Measurements from ENCODE around the gene SLC22A23. TPM values are rescaled to one million over a fixed set of nuclear protein-coding genes. Genes with fewer than 3 reads are reported as not detected.

The SLC22A23 gene
- total RNA-seq, 1 experiment from 2014 or later: 6.8 TPM

DNA sequence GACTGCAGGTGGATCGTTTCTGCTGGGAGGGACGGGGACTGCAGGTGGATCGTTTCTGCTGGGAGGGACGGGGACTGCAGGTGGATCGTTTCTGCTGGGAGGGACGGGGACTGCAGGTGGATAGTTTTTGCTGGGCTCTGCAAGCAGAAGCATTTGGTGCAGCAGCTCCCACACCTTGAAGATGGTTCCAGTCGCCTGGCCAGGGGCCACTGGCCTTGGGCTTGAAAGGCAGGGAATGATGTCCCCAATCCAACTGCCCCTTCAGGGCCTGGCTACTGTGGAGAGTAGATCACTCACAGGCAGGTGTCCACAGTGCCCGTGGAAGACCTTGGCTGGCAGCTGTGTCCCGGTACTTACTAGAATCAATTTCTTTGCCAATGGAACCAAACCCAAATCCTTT lies 129.9 kb downstream of the SLC22A23 start:
- H2BK12ac ChIP-seq (ENCODE audit: insufficient read length, low read depth, low read length): no peak overlapping the region
- H2AFZ ChIP-seq (ENCODE audit: low read length): no peak overlapping the region
- H3K56ac ChIP-seq (ENCODE audit: insufficient read length, low read depth, low read length): no peak overlapping the region
- Mint-ChIP-seq H3K27ac (peak overlapping the region in 1 of 3 experiments; percentile 59; a peak in 2 of 7 replicates), H3K36me3 (ENCODE audit: insufficient read depth in 1 of 3, low read depth in 3 of 3) (peaks cover 0 to 10% (median 0%) of the 10 kb centered on the region in 3 experiments; a peak in 3 of 7 replicates), H3K9me3 (no peaks in the 10 kb centered on the region), H3K27me3 (ENCODE audit: low read depth) (no peaks in the 10 kb centered on the region), H3K4me1 (peaks cover 33 to 43% of the 10 kb centered on the region in 2 experiments), H3K4me3 (no peak overlapping the region)
- H3K79me2 ChIP-seq (ENCODE audit: insufficient read depth, low read length): no peaks in the 10 kb centered on the region; the same call in 1 of the 2 replicates
- H3K27me3 ChIP-seq (ENCODE audit: insufficient read depth, low read length): no peaks in the 10 kb centered on the region
- H3K27ac ChIP-seq (ENCODE audit: insufficient read length, low read depth, low read length): no peak overlapping the region
- H2AK5ac ChIP-seq (ENCODE audit: insufficient read length, low read length): no peak overlapping the region
- H2BK20ac ChIP-seq (ENCODE audit: low read depth, low read length, poor library complexity, severe bottlenecking): no peak overlapping the region
- H3K23me2 ChIP-seq (ENCODE audit: insufficient read length, low read depth, low read length, poor library complexity, severe bottlenecking): no peaks in the 10 kb centered on the region
- H3T11ph ChIP-seq (ENCODE audit: low read length): no peak overlapping the region
- no peak overlapping the region for H3K18ac ChIP-seq (ENCODE audit: insufficient read length, low read depth, low read length)
- TF ChIP-seq, protein P1, sequence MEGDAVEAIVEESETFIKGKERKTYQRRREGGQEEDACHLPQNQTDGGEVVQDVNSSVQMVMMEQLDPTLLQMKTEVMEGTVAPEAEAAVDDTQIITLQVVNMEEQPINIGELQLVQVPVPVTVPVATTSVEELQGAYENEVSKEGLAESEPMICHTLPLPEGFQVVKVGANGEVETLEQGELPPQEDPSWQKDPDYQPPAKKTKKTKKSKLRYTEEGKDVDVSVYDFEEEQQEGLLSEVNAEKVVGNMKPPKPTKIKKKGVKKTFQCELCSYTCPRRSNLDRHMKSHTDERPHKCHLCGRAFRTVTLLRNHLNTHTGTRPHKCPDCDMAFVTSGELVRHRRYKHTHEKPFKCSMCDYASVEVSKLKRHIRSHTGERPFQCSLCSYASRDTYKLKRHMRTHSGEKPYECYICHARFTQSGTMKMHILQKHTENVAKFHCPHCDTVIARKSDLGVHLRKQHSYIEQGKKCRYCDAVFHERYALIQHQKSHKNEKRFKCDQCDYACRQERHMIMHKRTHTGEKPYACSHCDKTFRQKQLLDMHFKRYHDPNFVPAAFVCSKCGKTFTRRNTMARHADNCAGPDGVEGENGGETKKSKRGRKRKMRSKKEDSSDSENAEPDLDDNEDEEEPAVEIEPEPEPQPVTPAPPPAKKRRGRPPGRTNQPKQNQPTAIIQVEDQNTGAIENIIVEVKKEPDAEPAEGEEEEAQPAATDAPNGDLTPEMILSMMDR (conservative IDR thresholded peaks at IDR 0.05): no peak
- no peak overlapping the region for H3K4ac ChIP-seq (ENCODE audit: low read depth, low read length)
- H3K4me1 ChIP-seq (ENCODE audit: insufficient read depth, low read length): peaks cover 9% of the 10 kb centered on the region; the same call in 1 of the 2 replicates
- H4K91ac ChIP-seq (ENCODE audit: insufficient read length, low read depth, low read length): no peak overlapping the region
- H3K9ac ChIP-seq (ENCODE audit: extremely low read depth, insufficient read length, low read length): no peak overlapping the region
- H2BK5ac ChIP-seq (ENCODE audit: insufficient read length, low read length): no peak overlapping the region
- no peak overlapping the region for H2BK120ac ChIP-seq (ENCODE audit: low read depth, low read length, poor library complexity, severe bottlenecking)
- no peak overlapping the region for H3K23ac ChIP-seq (ENCODE audit: insufficient read length, low read depth, low read length)
- H4K5ac ChIP-seq (ENCODE audit: insufficient read length, low read depth, low read length): no peak overlapping the region
- H3K79me1 ChIP-seq (ENCODE audit: insufficient read depth, low read depth, low read length, poor library complexity, severe bottlenecking): no peaks in the 10 kb centered on the region
- no peak overlapping the region for H2BK15ac ChIP-seq (ENCODE audit: low read depth, low read length)
- H3K4me2 ChIP-seq (ENCODE audit: insufficient read depth, insufficient read length, low read length): no peak overlapping the region
- H3K14ac ChIP-seq (ENCODE audit: insufficient read depth, low read length): peak overlapping the region; percentile 45
- WGBS (ENCODE audit: extremely low coverage, insufficient read length, low lambda C conversion rate): no CpG with 5 or more reads among the region's 9 CpGs
- no peak for DNase-seq
- no peak overlapping the region for H4K8ac ChIP-seq (replicated peaks; ENCODE audit: insufficient read length, low read depth, low read length)
- no peaks in the 10 kb centered on the region for H3K9me3 ChIP-seq (ENCODE audit: control insufficient read depth, low read depth, low read length)
- peaks cover 4% of the 10 kb centered on the region for H4K20me1 ChIP-seq (ENCODE audit: control insufficient read depth, insufficient read depth, insufficient read length)
